ENCODE measurements around the gene TMPO.

DNA sequence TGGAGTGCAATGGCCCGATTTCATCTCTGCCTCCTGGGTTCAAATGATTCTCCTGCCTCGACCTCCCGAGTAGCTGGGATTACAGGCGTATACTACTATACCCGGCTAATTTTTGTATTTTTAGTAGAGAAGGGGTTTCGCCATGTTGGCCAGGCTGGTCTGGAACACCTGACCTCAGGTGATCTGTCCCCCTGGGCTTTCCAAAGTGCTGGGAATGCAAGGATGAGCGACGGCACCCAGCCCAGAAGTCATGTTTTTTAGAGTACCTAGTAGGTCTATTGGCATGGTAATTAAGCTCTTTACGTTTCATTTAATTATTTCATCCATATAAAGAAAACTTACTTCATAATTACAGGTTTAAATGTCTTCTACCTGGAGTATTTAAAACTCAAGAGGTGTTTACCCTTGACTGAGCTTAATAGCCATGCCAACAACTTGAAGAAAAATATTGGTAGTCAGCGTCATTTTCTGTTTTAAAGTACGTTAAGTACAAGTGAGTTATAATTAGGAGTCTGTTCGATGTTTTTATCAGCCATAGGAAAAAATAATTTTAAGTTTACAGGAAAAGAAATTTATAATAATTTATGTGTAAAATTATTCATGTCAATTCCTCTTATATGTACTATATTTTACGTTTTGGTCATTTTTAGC is 4.0 kb downstream of the TMPO start:
- TF ChIP-seq, protein P1, sequence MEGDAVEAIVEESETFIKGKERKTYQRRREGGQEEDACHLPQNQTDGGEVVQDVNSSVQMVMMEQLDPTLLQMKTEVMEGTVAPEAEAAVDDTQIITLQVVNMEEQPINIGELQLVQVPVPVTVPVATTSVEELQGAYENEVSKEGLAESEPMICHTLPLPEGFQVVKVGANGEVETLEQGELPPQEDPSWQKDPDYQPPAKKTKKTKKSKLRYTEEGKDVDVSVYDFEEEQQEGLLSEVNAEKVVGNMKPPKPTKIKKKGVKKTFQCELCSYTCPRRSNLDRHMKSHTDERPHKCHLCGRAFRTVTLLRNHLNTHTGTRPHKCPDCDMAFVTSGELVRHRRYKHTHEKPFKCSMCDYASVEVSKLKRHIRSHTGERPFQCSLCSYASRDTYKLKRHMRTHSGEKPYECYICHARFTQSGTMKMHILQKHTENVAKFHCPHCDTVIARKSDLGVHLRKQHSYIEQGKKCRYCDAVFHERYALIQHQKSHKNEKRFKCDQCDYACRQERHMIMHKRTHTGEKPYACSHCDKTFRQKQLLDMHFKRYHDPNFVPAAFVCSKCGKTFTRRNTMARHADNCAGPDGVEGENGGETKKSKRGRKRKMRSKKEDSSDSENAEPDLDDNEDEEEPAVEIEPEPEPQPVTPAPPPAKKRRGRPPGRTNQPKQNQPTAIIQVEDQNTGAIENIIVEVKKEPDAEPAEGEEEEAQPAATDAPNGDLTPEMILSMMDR (IDR thresholded peaks at IDR 0.05), result no peak
- TF ChIP-seq POLR2AphosphoS5 (IDR thresholded peaks at IDR 0.05), result no peak
